ENCODE data around the gene TUBA1C. TPM values are rescaled to one million over a fixed set of nuclear protein-coding genes. Genes with fewer than 3 reads are reported as not detected.

TUBA1C gene
- total and polyA plus RNA-seq, 9 of the 15 experiments (the other 6 are each of a cell fraction or from before 2014, with no cell fraction given), result 755 to 3,012 (median 914) TPM

DNA sequence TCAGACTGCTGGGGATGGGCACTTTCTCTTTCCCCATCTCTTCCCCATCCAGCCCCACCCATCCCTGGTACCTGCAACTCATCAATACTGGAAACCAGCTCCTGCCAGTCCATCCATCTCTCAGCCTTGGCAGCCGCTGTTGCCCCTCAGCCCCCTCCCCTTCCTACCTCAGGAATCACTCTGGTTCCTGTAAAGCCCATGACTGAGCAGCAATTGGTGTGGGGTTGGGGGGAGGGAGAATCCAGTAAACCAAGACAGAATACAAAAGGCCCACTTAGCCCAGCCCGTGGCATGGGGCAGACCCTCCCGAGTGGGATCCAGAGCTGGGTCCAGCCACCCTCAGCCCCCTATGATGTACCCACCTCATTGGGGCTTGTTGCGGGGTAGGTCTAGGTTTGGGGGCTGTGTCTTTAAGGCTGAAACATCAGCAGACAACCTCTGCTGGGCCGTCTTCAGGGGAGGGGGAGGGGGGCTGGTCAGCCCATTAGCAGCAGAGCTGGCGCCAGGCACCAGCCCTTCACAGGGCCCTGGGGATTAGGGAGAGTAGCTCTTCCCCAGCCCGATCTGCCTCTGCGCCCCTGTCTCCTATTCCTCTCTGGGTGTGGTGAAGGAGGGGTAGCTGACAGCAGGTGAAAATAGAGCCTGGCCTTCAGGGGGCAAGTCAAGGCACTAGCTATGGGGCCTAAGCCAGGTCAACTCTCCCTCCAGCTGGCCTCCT lies 29.4 kb downstream of the TUBA1C start:
- Histone ChIP-seq H3K36me3 (ENCODE audit: control insufficient read depth, insufficient read depth, low read length) (no peaks in the 10 kb centered on the region), H3K4me3 (no peak overlapping the region), H2AFZ (ENCODE audit: low read depth, low read length) (no peak overlapping the region), H3K9ac (ENCODE audit: insufficient read depth in 1 of 2, low read depth in 2 of 2, low read length in 2 of 2) (no peak overlapping the region), H3K27me3 (ENCODE audit: control insufficient read depth in 2 of 2, insufficient read depth in 2 of 2, low read length in 2 of 2) (no peaks in the 10 kb centered on the region), H3K9me3 (replicated peaks; ENCODE audit: control insufficient read depth, insufficient read depth, low read depth, low read length) (no peaks in the 10 kb centered on the region), H4K20me1 (replicated peaks; ENCODE audit: control insufficient read depth, insufficient read depth, low read length) (no peaks in the 10 kb centered on the region), H3K4me2 (ENCODE audit: insufficient read depth, low read length) (no peak overlapping the region), H3K4me1 (replicated peaks in 1 of 2; ENCODE audit: control insufficient read depth in 2 of 2, insufficient read depth in 2 of 2, low read length in 2 of 2) (peaks cover 9 to 54% of the 10 kb centered on the region in 2 experiments; a peak in 4 of 5 replicates), H3K9me1 (ENCODE audit: control insufficient read depth, insufficient read depth, low read length) (peaks cover 10% of the 10 kb centered on the region), H3K79me2 (ENCODE audit: control insufficient read depth, insufficient read depth, low read length) (no peaks in the 10 kb centered on the region), H3K27ac (ENCODE audit: extremely low read depth, low read depth, low read length) (no peak overlapping the region)
- ATAC-seq, result no peak
- ChIA-PET CTCF (ENCODE audit: low intra/inter-chr PET ratio) (no interaction called here), POLR2A (interaction anchor here (0.5 to 2.8 kb wide), 15 partner anchors 10 to 261 kb away, joined by 3 to 20 read pairs (median 3); partner anchors contain the start of gene TROAP)
- DNase-seq (ENCODE audit: extremely low read depth in 1 of 4, low spot score in 3 of 4), result no peak
- no peak for FAIRE-seq
- no TSS peak for BruUV-seq (replicated peaks)
- 28% methylated on average over 4 of the region's 8 CpGs for WGBS (ENCODE audit: insufficient coverage, low coverage, missing lambda C conversion rate)
- intact Hi-C loops (cut with micrococcal nuclease) (no loop called here), in situ Hi-C loops (cut with MboI) (no loop called here)
- TF ChIP-seq ZNF354B (CRISPR knock-in tag; IDR thresholded peaks at IDR 0.05), result no peak
- no peak for TF ChIP-seq SMARCB1 (IDR thresholded peaks at IDR 0.05; ENCODE audit: insufficient read length, low read depth)
- TF ChIP-seq MED1 (CRISPR knock-in tag; IDR thresholded peaks at IDR 0.05; ENCODE audit: borderline replicate concordance), result no peak
- TF ChIP-seq CEBPZ (IDR thresholded peaks at IDR 0.05; ENCODE audit: borderline replicate concordance, low read depth, low read length), result no peak
- no peak for TF ChIP-seq GABPA (tag; conservative IDR thresholded peaks at IDR 0.05; ENCODE audit: low read depth)

Measured in K562 (cell line).